ENCODE measurements around the gene RASSF1.
"Not testable (repeated sequence)": the region's sequence is repeated elsewhere in the genome, so short reads cannot be mapped to it uniquely, and the experiment has no call there.

RASSF1 gene

DNA sequence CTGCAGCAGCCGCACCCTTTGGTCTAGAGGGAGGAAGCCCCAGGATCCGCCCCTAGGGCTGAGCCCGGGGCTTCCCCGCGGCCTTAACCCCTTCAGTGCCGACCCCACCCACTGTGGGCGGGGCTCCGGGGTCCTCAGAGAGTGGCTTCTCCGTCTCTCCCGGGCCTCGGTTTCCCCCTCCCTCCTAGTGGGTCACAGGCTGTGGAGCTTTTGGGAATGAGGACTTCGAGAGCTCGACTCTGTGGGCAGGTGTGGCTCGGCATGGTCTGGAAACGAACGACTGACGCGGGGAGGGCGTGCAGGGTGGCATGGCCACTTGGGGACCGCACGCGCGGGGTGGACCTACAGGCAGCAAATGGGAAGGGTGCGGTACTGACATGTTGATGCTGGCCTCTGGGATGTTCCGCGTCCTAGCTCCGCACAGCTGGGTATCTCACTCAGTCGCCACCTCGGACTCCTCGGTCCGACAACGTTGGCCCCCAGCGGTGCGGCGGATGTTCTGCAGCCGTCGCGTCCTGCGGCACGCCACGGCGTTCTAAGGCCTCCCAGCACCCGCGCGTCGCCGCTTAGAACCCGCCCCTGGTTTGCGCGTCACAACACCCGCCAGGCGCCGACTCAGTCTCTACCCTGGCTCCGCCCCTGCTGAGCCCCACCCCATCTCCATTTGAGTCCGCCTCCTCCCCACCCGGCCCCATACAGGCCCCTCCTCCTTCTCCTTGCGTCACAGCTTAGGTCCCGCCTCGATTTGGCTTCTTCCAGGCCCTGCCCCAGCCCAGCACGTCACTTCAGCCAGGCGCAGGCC is 41.6 kb downstream of the RASSF1 start, which contains the start of the genes HYAL3 and NAA80:
Gene HYAL3 (minus strand): TSS at position 570 of the 802 bp plus-strand sequence. CDS start 3,803 bp downstream, outside the sequence.
Gene NAA80 (minus strand): TSS at position 570 of the 802 bp plus-strand sequence. CDS start 1,942 bp downstream, outside the sequence.
- peak; percentile 96 to 100 (median 99) for DNase-seq

DNA sequence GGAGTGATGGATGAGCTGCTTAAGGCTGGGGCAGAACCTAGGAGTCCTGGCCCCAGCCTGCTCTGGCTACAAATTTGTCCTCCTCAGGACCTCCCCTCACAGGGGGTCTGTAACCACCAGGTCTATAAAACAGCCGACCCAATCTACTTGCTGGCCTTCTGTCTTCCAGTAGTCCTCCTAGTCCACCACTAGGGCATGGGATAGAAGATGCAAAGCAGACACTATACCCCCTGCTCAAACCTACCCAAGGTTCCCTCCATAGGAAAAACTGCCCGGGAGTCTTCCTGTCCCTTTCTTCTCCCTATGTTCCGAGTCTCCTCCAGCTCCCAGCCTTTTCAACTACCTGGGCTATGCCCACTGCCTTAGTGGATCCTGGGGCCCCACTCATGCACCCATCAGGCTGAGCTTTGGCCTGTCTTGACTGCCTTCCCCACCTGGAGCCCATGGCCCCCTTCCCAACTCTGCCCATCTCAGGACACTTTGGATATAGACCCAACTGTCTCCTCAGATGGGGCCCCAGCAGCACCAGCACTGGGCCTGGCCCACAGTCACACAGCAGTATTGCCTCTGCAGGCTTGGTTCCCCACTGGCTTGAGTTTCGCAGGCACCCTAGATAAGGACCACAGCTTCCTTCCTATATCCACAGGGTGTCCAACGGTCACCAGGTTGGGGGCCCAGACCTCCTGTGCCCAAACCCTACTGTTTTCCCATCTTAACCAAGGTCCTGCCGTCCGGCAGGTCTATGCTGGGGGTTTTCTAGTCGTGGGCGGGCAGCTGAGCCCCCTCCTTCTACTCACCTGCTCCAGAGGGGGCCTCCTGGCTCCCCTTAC is 42.5 kb downstream of the RASSF1 start:
- peak in 1 of 6 experiments; percentile 31 for DNase-seq

DNA sequence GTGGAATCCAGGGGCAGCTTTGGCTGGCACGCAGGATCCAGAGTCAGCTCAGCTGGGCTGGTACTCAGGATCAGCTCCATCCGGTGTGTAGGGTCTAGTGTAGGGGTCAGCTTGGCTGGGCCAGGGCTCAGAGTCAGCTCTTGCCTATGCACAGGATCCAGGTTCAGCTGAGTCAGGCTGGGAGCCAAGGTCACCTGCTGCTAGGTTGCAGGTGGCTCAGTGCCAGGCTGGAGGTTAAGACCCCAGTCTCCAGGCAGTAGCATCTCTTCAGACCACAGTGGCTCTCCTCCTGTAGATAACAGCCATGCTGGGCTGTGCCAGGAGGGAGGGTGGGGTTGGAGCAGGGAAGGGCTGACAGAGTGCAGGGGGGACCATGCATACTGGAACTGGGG is 43.3 kb downstream of the RASSF1 start:
- DNase-seq, result no peak

DNA sequence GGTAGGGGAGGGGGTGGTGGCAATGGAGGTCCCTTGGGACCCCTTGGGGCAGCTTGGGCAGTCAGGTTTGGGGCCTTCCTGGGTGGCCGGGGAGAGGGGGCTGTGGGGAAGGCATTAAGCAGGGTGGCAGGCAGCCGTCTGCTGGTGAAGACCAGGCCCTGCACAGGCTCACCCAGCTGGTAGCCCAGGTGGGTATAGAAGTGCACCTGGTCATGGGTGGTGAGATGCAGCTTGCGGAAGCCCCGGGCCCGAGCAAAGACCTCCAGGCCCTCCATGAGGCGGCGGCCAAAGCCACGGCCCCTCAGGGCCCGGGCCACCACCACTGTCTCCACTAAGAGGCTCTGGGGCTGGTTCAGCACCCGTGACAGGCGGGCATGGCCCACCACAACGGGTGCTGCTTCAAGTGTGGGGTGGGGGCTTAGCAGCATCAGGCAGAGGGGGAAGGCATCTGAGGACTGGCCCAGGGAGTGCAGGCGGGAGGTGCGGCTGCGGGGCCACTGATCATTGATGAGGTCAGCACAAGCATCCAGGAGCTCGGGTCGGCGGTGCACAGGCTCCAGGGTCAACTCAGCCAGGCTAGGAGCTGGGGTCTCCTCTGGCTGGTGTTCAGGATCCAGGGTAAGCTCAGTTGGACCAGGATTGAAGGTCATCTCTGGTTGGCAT is 43.8 kb downstream of the RASSF1 start:
- DNase-seq, result no peak

DNA sequence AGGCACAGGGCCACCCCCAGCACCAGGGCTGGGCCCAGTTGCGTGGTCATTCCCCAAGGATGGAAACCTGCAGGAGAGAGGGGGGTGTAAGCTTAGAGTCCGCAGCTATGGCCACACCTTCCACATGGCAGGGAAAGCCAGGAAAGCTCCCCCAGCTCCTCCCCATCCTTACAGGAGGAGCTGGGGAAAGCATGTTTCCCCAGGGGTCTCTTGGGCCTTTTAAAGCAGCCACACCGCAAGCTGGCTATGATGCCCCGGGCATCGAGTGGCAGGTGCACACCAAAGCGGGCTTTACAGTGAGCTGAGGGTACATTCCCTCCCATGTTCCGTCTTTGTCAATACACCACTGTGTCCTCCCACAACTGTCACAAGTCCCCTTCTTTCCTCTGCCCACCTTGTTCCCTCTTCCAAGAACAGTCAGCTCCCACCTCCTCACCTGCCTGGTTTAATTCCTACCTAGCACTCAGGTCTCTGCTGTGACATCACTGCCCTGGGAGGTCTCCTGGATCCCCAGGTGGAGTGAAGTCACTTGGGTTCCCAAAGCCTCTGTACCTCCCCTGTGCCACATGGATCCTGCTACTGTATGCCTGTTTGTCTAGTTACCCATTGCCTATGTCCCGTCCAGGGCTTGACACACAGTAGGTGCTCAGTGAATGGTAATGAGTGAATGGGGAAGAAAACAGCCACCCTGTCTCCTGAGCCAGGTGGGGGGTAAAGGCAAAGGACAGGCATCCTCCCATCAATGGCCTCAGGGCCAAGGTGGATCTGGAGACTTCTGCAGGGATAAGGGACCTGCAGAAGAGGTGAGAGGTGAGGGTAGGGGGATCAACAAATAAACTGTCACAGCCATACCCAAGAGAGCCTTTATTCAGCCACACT is 44.8 kb downstream of the RASSF1 start:
- no peak for DNase-seq

DNA sequence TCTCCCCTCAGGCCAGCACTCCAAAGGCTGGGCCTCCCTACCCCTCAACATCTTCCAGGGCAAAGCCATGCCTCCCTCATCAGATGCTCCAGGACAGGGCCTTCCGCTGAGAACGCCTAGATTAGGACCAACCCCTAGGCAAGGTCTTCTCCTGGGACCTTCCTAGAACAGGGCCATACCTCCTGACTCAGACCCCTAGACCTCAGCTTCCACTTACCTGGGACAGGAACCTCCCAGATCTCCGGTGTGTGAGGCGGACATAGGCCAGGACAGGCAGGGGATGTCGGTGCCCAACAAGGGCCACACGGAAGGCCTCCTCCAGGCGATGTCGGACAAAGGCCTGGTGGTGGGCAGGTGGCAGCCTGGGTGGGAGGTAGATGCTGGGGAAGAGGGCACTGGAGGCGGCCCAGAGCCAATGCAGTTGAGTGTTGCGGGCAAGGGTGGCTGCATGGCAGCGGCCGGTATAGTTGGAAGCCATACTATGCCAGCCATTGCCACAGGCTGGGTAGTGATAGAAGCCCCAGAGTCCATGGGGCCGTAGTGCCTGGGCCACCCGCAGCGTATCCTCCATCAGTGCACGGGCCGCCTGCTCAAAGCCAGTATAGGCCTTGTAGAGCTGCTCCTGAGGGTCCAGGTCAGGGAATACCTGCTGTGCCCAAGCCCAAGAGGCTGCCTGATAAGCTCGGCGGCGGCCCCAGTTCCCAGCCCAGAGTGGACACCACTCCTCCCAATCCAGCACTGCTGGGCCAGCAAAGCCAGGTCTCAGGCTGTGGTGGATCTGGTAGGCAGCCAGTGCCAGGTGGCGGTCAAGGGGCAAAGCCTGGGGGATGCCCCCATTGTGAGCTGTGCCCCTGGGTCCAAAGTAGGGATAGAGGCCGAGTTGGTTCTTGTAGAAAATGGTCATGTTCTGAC is 45.9 kb downstream of the RASSF1 start:
- no peak for DNase-seq

DNA sequence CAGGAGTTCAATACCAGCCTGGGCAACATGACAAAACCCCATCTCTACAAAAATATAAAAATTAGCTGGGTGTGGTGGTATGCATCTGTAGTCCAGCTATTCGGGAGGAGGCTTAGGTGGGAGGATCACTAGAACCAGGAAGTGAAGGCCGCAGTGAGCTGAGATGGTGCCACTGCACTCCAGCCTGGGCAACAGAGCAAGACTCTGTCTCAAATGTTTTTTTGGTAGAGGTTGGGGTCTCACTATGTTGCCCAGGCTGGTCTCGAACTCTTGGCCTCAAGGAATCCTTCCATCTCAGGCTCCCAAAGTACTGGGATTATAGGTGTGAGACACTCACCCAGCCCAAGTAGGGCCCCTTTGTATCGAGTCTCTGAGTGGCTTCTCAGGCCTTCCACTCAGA is 46.5 kb downstream of the RASSF1 start:
- no peak for DNase-seq

DNA sequence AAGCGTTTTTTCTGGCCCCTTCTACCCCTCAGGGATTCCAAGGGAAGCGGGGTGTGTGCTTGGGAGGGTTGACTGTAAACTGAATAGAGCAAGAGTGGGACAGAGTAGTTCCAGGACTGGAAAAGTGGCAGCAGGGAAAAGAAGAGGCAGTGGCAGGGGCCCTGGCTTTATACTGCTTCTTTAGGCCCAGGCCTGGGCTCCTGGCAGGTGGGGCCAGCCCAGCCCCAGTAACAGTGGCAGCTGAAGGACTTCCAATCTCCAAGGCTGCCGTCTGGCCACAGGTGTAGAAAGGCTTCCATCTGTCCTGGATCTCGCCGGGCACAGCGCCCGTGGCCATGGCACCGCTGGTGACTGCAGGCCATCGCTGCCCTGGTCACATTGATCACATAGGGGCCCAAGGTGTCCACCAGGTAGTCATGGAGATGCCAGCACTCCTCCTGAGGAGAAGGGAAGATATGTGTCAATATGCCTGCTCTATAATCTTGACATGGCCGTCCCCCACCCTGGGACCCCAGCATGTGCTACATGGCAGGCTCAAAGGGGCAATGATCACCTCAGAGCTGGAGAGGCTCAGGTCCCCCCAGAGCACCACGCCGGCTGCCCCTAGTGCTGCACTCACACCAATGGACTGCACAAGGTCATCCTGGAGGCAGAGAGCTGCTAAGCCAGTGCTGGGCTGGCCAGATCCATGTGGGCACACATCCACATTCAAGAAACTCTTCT is 47.4 kb downstream of the RASSF1 start:
- no peak for DNase-seq

DNA sequence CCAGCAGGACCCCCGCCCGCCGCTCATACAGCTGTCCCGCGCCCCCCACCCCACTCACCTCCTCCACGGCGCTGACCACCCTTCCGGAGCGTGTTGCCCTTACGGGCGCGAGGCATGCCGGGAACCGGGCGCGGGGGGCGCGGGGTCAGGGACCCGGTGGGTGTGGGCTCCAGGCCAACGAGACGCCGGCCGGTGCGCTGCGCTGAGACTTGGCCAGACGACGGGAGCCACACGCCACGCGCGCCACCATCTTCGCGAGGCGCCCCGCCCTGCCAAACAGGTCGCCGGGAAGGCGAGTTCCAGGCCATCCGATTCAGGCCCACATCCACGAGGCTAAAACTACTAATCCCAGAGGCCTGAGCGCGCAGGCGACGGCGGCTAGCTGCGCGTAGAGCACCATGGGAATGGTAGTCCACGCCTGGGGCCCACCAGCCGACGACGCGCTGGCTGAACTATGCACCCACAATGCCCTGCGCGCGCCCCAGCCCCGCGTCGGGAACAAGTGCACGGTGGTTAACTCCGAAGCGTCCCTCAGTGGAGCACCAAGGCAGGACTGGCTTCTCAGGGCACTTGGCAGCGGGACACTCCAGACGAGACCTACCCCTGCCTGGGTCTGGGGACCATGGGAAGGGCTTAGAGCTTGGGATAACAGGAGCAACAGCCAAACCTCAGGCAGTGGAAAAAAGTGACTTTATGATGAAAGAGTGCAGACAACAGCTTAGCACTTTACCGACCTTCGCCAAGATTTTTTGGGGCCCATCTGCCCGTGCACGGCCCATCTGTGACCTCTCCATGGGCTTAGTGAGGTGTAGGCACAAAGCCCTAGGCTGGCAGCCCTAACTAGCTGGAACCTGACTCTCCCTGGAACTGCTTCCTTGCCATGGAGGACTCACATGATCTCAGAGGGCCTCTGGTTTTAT is 48.2 kb downstream of the RASSF1 start, which contains the start of gene IFRD2:
Gene IFRD2 (minus strand): TSS at position 271 of the 920 bp plus-strand sequence. CDS start 155 bp downstream, at position 116.
- DNase-seq, result peak; percentile 86 to 95 (median 94)

DNA sequence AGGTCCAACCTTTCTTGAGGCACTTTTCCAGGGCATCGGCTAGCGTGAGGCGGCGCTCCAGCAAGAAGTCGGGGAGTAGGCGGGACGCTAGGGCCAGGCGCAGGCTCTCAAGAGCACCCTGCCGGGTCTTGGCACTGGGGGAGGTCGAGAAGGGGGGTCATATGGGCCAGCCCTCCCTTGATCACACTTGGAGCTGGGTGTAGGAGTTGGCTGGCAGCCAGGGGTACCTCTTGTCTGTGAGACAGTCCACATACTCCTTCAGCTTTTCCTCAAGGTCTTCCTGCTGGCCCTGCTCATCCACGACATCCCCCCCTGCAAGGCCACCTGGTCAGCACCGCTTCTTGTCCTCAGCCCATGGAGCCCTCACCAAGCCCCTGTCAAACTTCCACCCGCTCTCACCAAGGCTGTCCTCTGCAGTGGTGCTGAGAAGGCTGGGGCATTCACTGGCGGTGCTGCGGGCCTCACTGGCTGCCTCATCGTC is 50.4 kb downstream of the RASSF1 start:
- DNase-seq, result no peak

DNA sequence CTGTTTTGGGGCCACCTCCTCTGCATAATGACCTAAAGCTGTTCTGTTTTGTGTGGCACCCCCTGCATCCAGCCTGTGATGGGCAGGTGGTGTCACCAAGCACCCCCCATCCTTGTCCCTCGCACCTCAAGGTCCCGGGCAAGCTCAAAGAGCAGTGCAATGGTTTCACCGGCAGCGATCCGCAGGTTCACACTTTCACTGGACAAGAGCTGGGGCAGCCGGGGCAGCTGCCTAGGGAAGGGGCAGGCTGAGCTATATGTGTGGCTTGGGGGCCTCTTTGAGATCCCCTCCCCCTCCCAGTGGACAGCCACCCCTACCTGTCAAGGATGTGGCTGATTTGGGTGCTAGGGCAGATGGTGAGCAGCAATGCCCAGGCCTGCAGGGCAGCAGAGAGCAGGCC is 51.5 kb downstream of the RASSF1 start:
- DNase-seq, result no peak

DNA sequence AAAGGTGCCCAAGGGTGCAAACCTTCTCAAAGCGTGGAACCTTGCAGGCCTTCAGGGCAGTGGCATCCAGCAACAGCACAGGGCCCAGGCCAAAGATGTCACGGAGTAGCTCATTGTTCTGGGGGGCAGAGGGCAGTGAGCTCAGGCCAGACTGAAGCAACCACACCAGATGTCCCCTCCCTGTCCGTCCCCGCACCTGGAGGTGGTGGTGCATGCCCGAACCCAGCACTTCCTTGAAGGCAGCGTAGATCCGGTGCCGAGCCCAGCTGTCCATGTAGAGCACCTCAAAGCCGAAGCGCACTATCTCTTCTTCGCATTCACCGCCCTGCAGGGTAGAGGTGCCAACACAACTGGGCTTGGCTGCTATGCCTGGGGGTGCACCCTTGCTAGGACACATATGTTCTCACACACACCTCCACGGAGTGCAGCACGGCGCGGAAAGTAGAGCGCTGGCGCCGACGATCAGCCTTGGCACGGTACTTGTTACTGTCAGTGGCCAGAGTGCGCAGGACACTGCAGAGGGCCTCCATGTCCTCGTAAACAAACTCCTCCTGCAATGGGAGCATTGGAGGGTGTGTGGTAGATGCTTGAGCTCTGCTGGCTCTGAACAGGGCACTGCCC is 52.1 kb downstream of the RASSF1 start:
- DNase-seq, result no peak

DNA sequence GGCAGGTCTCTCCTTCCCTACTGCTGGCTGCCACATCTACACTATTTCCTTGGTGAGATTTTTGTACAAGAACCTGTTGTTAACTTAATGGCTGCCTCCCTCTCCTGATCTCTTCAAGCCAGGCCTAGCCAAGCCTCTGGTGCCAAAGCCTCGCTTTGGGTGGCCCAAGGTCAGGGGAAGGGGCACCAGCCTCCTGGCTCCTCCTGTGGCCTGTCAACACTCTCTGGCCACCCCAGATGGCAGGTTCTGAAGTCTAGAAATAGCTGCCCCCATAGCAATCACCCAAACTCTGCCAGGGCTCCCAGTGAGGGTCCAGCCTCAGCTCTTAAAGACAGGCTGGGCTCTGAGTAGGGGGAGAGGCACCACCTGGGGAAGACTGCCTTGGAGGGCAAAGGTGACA is 53.4 kb downstream of the RASSF1 start:
- no peak for DNase-seq

DNA sequence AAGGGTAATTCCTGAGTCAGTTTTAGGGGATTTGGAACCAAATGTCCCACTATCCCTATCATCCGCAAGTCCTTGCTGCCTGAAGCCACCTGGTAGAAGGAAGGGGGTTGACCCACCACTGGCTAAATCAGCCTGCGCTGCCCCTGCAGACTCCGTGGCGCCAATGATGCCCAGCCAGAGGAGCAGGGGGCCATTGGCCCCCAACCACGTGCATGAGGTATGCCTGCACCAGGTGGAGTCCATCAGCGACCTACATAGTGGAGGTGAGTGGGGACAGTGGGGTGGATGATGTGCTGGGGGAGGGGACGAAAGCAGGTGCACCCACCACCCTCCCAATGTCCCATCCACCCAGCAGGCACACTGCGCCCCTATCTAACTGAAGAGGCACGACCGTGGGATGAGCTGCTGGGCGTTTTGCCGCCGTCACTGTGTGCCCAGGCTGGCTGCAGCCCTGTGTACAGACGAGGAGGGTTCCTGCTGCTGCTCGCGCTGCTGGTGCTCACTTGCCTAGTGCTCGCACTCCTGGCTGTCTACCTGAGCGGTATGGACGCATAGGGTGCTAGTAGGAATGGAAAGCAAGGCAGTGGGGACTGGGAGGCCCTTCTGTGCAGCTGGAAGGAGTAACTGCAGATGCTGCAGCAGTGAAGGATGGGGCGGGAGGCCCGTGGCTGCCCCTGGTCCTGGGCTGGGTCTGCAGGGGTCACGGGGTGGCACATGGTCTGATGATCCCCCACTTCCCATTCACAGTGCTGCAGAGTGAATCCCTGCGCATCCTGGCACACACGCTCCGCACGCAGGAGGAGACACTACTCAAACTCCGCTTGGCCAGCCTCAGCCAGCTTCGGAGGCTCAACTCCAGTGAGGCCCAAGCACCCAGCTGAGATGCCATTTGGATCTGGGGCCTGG is 54.1 kb downstream of the RASSF1 start:
- DNase-seq, result no peak

DNA sequence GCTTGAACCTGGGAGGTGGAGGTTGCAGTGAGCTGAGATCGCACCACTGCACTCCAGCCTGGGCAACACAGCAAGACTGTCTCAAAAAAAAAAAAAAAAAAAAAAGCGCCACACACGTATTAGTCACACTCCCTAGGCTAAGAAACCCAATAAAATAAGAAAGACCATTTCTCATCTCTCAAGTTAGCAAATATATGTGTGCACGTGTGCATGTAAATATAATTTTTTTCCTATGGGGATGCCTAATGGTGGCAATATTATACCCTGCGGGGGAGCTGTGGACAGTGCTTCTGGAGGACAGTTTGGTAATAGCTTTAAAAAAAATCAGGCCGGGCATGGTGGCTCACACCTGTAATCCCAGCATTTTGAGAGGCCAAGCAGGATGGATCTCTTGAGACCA is 56.5 kb downstream of the RASSF1 start:
- DNase-seq, result not testable (repeated sequence)
